ENCODE data around the gene SRPK2.
"Not testable (repeated sequence)": the region's sequence is repeated elsewhere in the genome, so short reads cannot be mapped to it uniquely, and the experiment has no call there.

The SRPK2 gene

DNA sequence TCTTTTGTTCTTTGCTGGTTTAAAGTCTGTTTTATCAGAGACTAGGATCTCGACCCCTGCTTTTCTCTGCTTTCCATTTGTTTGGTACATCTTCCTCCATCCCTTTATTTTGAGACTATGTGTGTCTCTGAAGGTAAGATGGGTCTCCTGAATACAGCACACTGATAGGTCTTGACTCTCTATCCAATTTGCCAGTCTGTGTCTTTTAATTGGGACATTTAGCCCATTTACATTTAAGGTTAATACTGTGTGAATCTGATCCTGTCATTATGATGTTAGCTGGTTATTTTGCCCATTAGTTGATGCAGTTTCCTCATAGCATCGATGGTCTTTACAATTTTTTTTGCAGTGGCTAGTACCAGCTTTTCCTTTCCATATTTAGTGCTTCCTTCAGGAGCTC lies 28.6 kb downstream of the SRPK2 start:
- not testable (repeated sequence) for H3K27me3 ChIP-seq (ENCODE audit: insufficient read depth, low read depth); H3K4me2 ChIP-seq; H4K20me1 ChIP-seq (ENCODE audit: insufficient read depth); H3K36me3 ChIP-seq (ENCODE audit: insufficient read depth); H3K27ac ChIP-seq; H3K9ac ChIP-seq; H2AFZ ChIP-seq (ENCODE audit: low read depth); H3K4me3 ChIP-seq (IDR thresholded peaks at IDR 0.05; ENCODE audit: insufficient read depth, low read depth, low read length)
- H3K79me2 ChIP-seq (ENCODE audit: insufficient read depth, low read depth): peaks cover 80% of the 10 kb centered on the region
- H3K4me1 ChIP-seq (ENCODE audit: low read depth, poor library complexity, severe bottlenecking): peaks cover 44% of the 10 kb centered on the region

GRCh38 chr7:105355701-105356100 lies 33.0 kb downstream of the SRPK2 start:
- Histone ChIP-seq H3K4me1 (ENCODE audit: low read depth, poor library complexity, severe bottlenecking) (peaks cover 89% of the 10 kb centered on the region), H3K79me2 (ENCODE audit: insufficient read depth, low read depth) (peaks cover 93% of the 10 kb centered on the region), H3K4me2 (peak overlapping the region; percentile 87), H3K27me3 (ENCODE audit: insufficient read depth, low read depth) (no peaks in the 10 kb centered on the region), H3K36me3 (ENCODE audit: insufficient read depth) (no peaks in the 10 kb centered on the region), H4K20me1 (ENCODE audit: insufficient read depth) (no peaks in the 10 kb centered on the region), H3K9ac (peak overlapping the region; percentile 45; the same call in 1 of the 2 replicates), H3K4me3 (IDR thresholded peaks at IDR 0.05; ENCODE audit: insufficient read depth, low read depth, low read length) (no peak overlapping the region), H2AFZ (ENCODE audit: low read depth) (peak overlapping the region; percentile 21; the same call in 1 of the 2 replicates), H3K27ac (peak overlapping the region; percentile 90)
- TF ChIP-seq, protein P1, sequence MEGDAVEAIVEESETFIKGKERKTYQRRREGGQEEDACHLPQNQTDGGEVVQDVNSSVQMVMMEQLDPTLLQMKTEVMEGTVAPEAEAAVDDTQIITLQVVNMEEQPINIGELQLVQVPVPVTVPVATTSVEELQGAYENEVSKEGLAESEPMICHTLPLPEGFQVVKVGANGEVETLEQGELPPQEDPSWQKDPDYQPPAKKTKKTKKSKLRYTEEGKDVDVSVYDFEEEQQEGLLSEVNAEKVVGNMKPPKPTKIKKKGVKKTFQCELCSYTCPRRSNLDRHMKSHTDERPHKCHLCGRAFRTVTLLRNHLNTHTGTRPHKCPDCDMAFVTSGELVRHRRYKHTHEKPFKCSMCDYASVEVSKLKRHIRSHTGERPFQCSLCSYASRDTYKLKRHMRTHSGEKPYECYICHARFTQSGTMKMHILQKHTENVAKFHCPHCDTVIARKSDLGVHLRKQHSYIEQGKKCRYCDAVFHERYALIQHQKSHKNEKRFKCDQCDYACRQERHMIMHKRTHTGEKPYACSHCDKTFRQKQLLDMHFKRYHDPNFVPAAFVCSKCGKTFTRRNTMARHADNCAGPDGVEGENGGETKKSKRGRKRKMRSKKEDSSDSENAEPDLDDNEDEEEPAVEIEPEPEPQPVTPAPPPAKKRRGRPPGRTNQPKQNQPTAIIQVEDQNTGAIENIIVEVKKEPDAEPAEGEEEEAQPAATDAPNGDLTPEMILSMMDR (conservative IDR thresholded peaks at IDR 0.05; ENCODE audit: low read depth, low read length): no peak

DNA sequence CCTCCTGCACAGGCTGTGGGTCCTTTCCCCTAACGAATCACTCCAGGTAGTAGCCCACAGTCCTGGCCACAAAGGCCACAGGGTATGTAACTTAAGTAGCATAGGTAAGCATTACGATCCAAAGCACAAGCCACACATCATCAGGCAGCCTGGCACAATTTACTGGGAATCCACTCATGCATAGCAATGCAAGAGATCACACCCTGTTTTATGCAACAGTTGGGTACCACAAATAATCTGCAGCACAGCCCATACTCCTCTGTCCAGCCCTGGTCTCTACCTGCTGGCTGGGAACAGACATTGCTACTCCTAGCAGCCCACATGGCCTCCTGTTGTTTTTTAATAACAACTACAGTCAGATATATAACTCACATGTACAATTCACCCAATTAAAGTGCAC lies 34.3 kb downstream of the SRPK2 start:
- no peak overlapping the region for H3K4me3 ChIP-seq (IDR thresholded peaks at IDR 0.05; ENCODE audit: insufficient read depth, low read depth, low read length)
- H3K4me1 ChIP-seq (ENCODE audit: low read depth, poor library complexity, severe bottlenecking): peaks cover 100% of the 10 kb centered on the region
- H3K27ac ChIP-seq: peak overlapping the region; percentile 90
- H2AFZ ChIP-seq (ENCODE audit: low read depth): no peak overlapping the region
- no peaks in the 10 kb centered on the region for H4K20me1 ChIP-seq (ENCODE audit: insufficient read depth)
- peak overlapping the region; percentile 45; the same call in 1 of the 2 replicates for H3K9ac ChIP-seq
- H3K36me3 ChIP-seq (ENCODE audit: insufficient read depth): no peaks in the 10 kb centered on the region
- H3K79me2 ChIP-seq (ENCODE audit: insufficient read depth, low read depth): peaks cover 93% of the 10 kb centered on the region
- TF ChIP-seq, protein P1 (conservative IDR thresholded peaks at IDR 0.05; ENCODE audit: low read depth, low read length): no peak
- no peaks in the 10 kb centered on the region for H3K27me3 ChIP-seq (ENCODE audit: insufficient read depth, low read depth)
- H3K4me2 ChIP-seq: peak overlapping the region; percentile 87

GRCh38 chr7:105353752-105354328 lies 34.9 kb downstream of the SRPK2 start:
- Histone ChIP-seq H2AFZ (ENCODE audit: low read depth) (no peak overlapping the region), H4K20me1 (ENCODE audit: insufficient read depth) (no peaks in the 10 kb centered on the region), H3K36me3 (ENCODE audit: insufficient read depth) (no peaks in the 10 kb centered on the region), H3K4me2 (peak overlapping the region; percentile 87), H3K9ac (no peak overlapping the region), H3K79me2 (ENCODE audit: insufficient read depth, low read depth) (peaks cover 93% of the 10 kb centered on the region), H3K4me3 (IDR thresholded peaks at IDR 0.05; ENCODE audit: insufficient read depth, low read depth, low read length) (no peak overlapping the region), H3K27me3 (ENCODE audit: insufficient read depth, low read depth) (no peaks in the 10 kb centered on the region), H3K27ac (peak overlapping the region; percentile 90), H3K4me1 (ENCODE audit: low read depth, poor library complexity, severe bottlenecking) (peaks cover 96% of the 10 kb centered on the region)
- TF ChIP-seq, protein P1 (conservative IDR thresholded peaks at IDR 0.05; ENCODE audit: low read depth, low read length): no peak

DNA sequence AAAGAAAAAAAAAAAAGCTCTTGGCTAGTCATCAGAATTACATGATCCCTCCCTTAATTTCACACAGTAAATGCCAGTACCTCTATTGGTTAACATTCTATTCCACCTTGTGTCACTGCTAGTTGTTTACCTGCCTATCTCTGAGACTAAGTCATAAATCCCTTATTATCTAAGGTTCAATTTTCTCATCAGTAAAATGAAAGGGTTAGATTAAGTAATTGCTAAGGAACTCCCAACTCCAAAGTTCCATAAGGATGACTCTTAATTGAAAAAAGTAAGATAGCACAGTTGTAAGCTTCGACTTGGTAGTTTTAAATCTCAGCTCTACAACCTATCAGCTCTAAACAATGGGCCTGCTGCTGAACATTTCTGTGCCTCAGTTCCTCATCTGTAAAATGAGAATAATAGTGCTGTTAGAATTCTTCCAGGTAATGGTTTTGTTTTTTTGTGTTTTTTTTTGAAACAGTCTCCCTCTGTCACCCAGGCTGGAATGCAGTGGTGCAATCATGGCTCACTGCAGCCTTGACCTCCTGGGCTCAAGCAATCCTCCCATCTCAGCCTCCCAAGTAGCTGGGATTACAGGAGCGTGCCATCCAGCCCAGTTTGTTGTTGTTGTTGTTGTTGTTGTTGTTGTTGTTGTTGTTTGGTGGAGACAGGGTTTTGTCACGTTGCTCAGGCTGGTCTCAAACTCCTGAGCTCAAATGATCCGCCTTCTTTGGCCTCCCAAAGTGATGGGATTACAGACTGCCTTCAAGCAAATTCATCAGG lies 35.6 kb downstream of the SRPK2 start:
- Histone ChIP-seq H3K36me3 (ENCODE audit: insufficient read depth) (no peaks in the 10 kb centered on the region), H3K4me3 (IDR thresholded peaks at IDR 0.05; ENCODE audit: insufficient read depth, low read depth, low read length) (no peak overlapping the region), H2AFZ (ENCODE audit: low read depth) (no peak overlapping the region), H4K20me1 (ENCODE audit: insufficient read depth) (no peaks in the 10 kb centered on the region), H3K9ac (no peak overlapping the region), H3K27me3 (ENCODE audit: insufficient read depth, low read depth) (no peaks in the 10 kb centered on the region), H3K4me1 (ENCODE audit: low read depth, poor library complexity, severe bottlenecking) (peaks cover 95% of the 10 kb centered on the region), H3K79me2 (ENCODE audit: insufficient read depth, low read depth) (peaks cover 93% of the 10 kb centered on the region), H3K27ac (peak overlapping the region; percentile 90), H3K4me2 (peak overlapping the region; percentile 87)
- TF ChIP-seq, protein P1 (conservative IDR thresholded peaks at IDR 0.05; ENCODE audit: low read depth, low read length): no peak
